ENCODE measurements around the gene PTPRC.
"Not testable (repeated sequence)": the region's sequence is repeated elsewhere in the genome, so short reads cannot be mapped to it uniquely, and the experiment has no call there.

Gene PTPRC, protein sequence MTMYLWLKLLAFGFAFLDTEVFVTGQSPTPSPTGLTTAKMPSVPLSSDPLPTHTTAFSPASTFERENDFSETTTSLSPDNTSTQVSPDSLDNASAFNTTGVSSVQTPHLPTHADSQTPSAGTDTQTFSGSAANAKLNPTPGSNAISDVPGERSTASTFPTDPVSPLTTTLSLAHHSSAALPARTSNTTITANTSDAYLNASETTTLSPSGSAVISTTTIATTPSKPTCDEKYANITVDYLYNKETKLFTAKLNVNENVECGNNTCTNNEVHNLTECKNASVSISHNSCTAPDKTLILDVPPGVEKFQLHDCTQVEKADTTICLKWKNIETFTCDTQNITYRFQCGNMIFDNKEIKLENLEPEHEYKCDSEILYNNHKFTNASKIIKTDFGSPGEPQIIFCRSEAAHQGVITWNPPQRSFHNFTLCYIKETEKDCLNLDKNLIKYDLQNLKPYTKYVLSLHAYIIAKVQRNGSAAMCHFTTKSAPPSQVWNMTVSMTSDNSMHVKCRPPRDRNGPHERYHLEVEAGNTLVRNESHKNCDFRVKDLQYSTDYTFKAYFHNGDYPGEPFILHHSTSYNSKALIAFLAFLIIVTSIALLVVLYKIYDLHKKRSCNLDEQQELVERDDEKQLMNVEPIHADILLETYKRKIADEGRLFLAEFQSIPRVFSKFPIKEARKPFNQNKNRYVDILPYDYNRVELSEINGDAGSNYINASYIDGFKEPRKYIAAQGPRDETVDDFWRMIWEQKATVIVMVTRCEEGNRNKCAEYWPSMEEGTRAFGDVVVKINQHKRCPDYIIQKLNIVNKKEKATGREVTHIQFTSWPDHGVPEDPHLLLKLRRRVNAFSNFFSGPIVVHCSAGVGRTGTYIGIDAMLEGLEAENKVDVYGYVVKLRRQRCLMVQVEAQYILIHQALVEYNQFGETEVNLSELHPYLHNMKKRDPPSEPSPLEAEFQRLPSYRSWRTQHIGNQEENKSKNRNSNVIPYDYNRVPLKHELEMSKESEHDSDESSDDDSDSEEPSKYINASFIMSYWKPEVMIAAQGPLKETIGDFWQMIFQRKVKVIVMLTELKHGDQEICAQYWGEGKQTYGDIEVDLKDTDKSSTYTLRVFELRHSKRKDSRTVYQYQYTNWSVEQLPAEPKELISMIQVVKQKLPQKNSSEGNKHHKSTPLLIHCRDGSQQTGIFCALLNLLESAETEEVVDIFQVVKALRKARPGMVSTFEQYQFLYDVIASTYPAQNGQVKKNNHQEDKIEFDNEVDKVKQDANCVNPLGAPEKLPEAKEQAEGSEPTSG (N-terminal part only)

DNA sequence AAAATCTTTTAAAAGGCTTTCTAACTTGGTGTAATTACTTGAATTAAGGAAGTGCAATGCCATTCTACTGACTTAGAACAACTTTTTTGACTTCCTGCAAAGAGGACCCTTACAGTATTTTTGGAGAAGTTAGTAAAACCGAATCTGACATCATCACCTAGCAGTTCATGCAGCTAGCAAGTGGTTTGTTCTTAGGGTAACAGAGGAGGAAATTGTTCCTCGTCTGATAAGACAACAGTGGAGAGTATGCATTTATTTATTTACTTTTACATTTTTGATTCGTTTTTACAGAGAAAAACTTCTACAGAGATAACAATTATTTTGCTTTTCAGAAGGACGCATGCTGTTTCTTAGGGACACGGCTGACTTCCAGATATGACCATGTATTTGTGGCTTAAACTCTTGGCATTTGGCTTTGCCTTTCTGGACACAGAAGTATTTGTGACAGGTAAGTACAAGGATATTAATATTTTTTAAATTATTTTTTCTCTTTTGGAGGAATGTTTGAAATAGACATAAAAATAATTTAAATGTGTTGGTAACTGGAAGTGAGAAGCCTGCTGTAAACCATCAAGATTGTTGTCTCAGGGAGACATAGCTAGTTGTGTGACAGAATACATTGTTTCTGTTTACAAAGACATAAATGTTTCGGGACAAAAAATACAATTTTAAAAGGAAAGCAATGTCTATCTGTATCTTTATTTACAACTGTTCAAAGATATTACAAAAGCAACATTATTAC lies at the start of gene PTPRC:
Gene PTPRC (plus strand): TSS at position 147 of the 742 bp plus-strand sequence. CDS start 229 bp downstream, at position 376.
- H3K27ac ChIP-seq (ENCODE audit: low read depth, low read length), result no peak within 1 kb of the TSS

DNA sequence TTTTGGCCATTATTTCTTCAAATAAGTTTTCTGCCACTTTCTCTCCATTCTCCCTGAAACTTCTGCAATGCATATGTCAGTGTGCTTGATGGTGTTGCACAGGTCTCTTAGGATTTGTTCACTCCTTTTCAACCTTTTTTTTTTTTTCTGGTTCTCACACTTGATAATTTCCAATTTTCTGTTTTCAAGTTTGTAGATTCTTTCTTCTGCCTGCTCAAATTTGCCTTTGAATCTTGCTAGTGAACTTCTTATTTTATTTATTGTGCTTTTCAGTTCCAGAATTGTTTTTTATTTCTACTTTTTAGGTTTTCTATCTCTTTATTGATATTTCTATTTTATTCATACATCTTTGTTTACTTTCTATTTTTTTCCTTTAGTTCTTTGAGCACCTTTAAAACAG lies 48.4 kb upstream of the PTPRC start:
- Histone ChIP-seq H3K4me1 (ENCODE audit: control insufficient read depth, insufficient read depth, low read length) (no peaks in the 10 kb centered on the region), H3K27me3 (ENCODE audit: control insufficient read depth, insufficient read depth, low read length) (no peaks in the 10 kb centered on the region), H3K9ac (ENCODE audit: low read length) (no peak overlapping the region), H3K27ac (ENCODE audit: low read depth, low read length) (no peak overlapping the region), H3K36me3 (ENCODE audit: control insufficient read depth, insufficient read depth, low read length) (no peaks in the 10 kb centered on the region), H3K4me3 (ENCODE audit: low read length) (no peak overlapping the region)

More for the DNA sequence above, at the start of gene PTPRC:
- Histone ChIP-seq H3K9ac (ENCODE audit: low read length) (no peak within 1 kb of the TSS), H3K36me3 (ENCODE audit: control insufficient read depth, insufficient read depth, low read length) (no peaks in the 10 kb centered on the region), H3K4me1 (ENCODE audit: control insufficient read depth, insufficient read depth, low read length) (no peaks in the 10 kb centered on the region), H3K4me3 (ENCODE audit: low read length) (peak within 1 kb of the TSS; percentile 38), H3K27me3 (ENCODE audit: control insufficient read depth, insufficient read depth, low read length) (no peaks in the 10 kb centered on the region)

DNA sequence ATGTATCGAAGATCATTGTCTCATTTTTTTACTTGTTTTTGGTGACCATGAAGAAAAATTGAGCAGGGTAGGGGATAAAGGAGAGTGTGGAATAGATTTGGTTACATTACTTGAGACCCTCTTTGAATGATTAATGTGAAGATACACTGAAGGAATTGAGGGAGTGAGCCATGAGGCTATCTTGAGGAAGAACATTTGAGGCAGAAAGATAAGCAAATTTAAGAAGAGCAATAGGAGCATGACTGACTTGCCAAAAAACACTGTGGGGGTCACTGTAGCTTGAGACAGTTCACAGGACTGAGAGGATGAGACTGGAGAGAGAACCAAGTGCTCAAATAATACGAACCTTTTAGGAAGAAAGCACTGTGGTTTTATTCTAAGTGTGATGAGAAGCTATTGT lies 43.1 kb upstream of the PTPRC start:
- Histone ChIP-seq H3K36me3 (ENCODE audit: control insufficient read depth, insufficient read depth, low read length) (no peaks in the 10 kb centered on the region), H3K9ac (ENCODE audit: low read length) (no peak overlapping the region), H3K27me3 (ENCODE audit: control insufficient read depth, insufficient read depth, low read length) (no peaks in the 10 kb centered on the region), H3K4me1 (ENCODE audit: control insufficient read depth, insufficient read depth, low read length) (no peaks in the 10 kb centered on the region), H3K4me3 (ENCODE audit: low read length) (no peak overlapping the region), H3K27ac (ENCODE audit: low read depth, low read length) (no peak overlapping the region)

DNA sequence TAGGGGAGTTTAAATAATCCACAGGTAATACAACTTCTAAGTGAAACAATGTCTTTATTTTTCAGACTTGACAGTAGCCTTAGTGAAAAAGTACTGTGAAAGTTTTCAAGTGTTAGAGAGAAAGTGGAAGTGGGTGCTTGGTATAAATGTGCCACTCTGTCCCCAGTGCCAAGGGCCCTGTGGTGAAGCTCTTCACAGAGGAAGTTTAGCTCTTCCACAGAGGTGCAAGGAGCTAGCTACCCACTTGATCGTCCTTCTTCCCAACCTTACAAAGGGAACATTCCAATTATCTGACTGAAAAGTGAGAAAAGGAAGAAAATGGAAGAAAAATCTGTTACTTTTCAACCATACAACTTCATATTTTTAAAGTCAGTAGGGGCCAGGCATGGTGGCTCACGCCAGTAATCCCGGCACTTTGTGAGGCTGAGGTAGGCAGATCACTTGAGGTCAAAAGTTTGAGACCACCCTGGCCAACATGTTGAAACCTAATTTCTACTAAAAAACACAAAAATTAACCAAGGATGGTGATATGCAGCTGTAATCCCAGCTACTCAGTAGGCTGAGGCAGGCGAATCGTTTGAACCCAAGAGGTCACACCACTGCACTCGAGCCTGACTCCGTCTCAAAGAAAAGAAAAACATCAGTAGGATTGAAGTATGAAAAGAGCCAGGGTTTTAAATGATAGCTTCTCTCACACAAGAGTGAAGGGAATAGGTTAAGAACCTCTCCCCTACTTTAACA lies 41.0 kb upstream of the PTPRC start:
- Histone ChIP-seq H3K4me1 (ENCODE audit: control insufficient read depth, insufficient read depth, low read length) (no peaks in the 10 kb centered on the region), H3K9ac (ENCODE audit: low read length) (no peak overlapping the region), H3K27ac (ENCODE audit: low read depth, low read length) (no peak overlapping the region), H3K4me3 (ENCODE audit: low read length) (no peak overlapping the region), H3K36me3 (ENCODE audit: control insufficient read depth, insufficient read depth, low read length) (no peaks in the 10 kb centered on the region), H3K27me3 (ENCODE audit: control insufficient read depth, insufficient read depth, low read length) (no peaks in the 10 kb centered on the region)

DNA sequence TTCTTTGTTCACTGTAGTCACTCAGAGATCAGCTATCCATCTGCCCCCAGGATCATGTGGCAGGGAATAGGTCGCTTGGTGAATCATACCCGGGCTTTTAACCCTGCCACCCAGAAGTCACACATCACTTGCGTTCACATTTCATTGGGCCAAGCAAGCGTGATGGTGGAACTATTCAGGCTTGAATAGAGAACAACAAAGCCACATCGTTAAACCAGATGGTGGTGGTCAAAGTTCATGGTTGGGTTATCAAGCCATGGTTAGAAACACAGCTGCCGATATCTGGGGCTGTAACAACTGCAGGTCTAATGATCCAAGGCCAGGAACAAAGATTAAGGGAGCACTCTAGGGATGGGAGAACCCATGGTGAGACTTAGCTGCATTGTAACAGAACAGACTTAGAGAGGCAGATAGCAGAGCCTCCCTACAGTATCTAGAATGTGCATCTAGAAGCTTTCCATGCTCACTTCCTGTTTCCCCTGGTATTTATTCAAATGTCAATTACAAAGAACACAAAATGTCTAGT lies 40.0 kb upstream of the PTPRC start:
- H3K27ac ChIP-seq (ENCODE audit: low read depth, low read length), result no peak overlapping the region
- no peak overlapping the region for H3K4me3 ChIP-seq (ENCODE audit: low read length)
- H3K36me3 ChIP-seq (ENCODE audit: control insufficient read depth, insufficient read depth, low read length), result no peaks in the 10 kb centered on the region
- no peak overlapping the region for H3K9ac ChIP-seq (ENCODE audit: low read length)
- no peaks in the 10 kb centered on the region for H3K4me1 ChIP-seq (ENCODE audit: control insufficient read depth, insufficient read depth, low read length)
- no peaks in the 10 kb centered on the region for H3K27me3 ChIP-seq (ENCODE audit: control insufficient read depth, insufficient read depth, low read length)

DNA sequence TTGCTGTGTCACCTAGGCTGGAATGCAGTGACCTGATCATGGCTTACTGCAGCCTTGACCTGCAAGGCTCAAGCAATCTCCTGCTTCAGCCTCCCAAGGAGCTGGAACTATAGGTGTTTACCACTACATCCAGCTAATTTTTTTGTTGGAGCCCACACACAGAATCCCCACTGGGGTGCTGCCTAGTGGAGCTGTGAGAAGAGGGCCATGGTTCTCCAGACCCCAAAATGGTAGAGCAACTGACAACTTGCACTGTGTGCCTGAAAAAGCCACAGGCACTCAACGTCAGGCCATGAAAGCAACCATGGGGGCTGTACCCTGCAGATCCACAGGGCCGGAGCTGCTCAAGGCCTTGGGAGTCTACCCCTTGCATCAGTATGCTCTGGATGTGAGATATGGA lies 39.1 kb upstream of the PTPRC start:
- H3K9ac ChIP-seq (ENCODE audit: low read length), result no peak overlapping the region
- no peak overlapping the region for H3K27ac ChIP-seq (ENCODE audit: low read depth, low read length)
- no peaks in the 10 kb centered on the region for H3K27me3 ChIP-seq (ENCODE audit: control insufficient read depth, insufficient read depth, low read length)
- no peaks in the 10 kb centered on the region for H3K36me3 ChIP-seq (ENCODE audit: control insufficient read depth, insufficient read depth, low read length)
- H3K4me1 ChIP-seq (ENCODE audit: control insufficient read depth, insufficient read depth, low read length), result no peaks in the 10 kb centered on the region
- no peak overlapping the region for H3K4me3 ChIP-seq (ENCODE audit: low read length)

DNA sequence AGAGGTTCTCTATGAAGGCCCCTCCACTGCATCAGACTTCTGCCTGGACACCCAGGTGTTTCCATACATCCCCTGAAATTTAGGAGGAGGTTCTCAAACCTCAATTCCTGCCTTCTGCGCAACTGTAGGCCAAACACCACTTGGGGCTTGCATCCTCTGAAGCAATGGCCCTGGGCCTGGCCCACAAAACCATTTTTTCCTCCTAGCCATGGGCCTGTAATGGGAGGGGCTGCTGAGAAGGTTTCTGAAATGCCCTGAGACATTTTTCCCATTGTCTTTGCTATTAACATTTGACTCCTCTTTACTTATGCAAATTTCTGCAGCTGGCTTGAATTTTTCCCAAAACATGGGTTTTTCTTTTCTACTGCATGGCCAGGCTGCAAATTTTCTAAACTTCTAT lies 37.9 kb upstream of the PTPRC start:
- H3K4me1 ChIP-seq (ENCODE audit: control insufficient read depth, insufficient read depth, low read length), result no peaks in the 10 kb centered on the region
- H3K27me3 ChIP-seq (ENCODE audit: control insufficient read depth, insufficient read depth, low read length), result no peaks in the 10 kb centered on the region
- no peak overlapping the region for H3K4me3 ChIP-seq (ENCODE audit: low read length)
- H3K9ac ChIP-seq (ENCODE audit: low read length), result no peak overlapping the region
- no peaks in the 10 kb centered on the region for H3K36me3 ChIP-seq (ENCODE audit: control insufficient read depth, insufficient read depth, low read length)
- no peak overlapping the region for H3K27ac ChIP-seq (ENCODE audit: low read depth, low read length)

DNA sequence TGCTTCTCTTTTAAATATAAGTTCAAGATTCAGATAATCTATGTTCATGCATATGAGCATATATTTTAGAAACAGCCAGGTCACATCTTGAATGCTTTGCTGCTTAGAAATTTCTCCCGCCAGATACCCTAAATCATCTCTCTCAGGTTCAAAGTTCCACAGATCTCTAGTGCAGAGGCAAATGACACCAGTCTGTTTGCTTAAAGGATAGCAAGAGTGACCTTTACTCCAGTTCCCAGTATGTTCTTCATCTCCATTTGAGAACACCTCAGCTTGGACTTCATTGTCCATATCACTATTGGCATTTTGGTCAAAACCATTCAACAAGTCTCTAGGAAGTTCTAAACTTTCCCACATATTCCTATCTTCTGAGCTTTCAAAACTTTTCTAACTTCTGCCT lies 37.5 kb upstream of the PTPRC start:
- H3K4me1 ChIP-seq (ENCODE audit: control insufficient read depth, insufficient read depth, low read length); H3K27ac ChIP-seq (ENCODE audit: low read depth, low read length); H3K4me3 ChIP-seq (ENCODE audit: low read length); H3K27me3 ChIP-seq (ENCODE audit: control insufficient read depth, insufficient read depth, low read length); H3K9ac ChIP-seq (ENCODE audit: low read length); H3K36me3 ChIP-seq (ENCODE audit: control insufficient read depth, insufficient read depth, low read length): not testable (repeated sequence)

DNA sequence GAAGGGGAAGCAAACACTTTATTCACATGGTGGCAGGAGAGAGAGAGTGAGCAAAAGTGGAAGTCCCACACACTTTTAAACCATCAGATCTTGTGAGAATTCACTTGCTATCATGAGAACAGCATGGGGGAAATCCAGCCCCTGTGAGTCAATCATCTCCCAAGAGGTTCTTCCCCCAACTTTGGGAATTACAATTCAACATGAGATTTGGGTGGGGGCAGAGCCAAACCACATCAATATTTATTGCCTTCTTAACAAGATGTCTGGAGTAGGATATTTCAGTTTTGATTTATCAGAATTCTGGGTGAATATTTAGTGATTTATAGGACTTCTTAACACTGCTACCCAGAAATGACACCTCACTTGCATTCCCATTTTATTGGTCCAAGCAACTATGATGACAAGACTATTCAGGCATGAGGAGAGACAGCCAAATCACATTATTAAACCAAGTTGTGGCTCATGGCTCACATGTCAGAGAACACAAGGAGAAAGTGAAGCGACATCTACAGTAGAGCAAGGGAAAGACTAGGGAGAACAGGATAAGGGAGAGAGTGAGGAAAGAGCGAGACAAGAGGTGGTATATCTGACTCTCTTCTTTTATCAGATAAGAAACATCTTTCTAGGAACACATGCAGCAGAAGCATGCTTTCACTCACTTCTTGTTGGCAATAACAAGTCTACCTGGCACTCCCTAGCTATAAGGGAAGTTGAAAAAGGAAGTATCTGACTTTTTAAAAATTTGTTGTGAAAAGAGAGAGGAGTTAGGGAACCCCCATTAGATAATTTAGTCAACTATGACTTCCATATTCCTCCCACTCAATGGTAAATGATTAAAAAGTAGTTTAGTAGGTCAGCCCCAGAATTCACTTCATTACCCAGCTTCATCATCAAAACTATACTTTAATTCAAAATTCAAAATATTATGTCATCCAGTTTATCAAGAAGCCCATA lies 36.6 kb upstream of the PTPRC start:
- Histone ChIP-seq H3K4me1 (ENCODE audit: control insufficient read depth, insufficient read depth, low read length) (no peaks in the 10 kb centered on the region), H3K27me3 (ENCODE audit: control insufficient read depth, insufficient read depth, low read length) (no peaks in the 10 kb centered on the region), H3K4me3 (ENCODE audit: low read length) (no peak overlapping the region), H3K27ac (ENCODE audit: low read depth, low read length) (no peak overlapping the region), H3K9ac (ENCODE audit: low read length) (no peak overlapping the region), H3K36me3 (ENCODE audit: control insufficient read depth, insufficient read depth, low read length) (no peaks in the 10 kb centered on the region)

DNA sequence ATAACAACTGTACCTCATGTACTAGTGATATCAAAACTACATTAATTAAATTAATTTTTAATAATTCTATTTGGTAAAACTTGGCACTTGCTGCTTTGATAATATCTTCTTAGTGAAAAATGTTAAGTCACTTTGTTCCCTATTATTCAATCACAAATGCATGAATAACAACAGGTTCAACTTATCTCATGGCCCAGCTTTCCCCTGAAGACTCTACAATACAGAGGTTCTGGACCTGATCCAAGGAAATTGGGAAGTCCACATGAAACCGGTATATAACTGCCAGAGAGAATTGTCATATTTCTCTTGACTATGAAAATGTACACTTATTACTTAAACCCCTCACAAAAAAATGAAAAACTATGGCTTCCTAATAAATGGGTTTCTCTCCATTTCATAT lies 33.9 kb upstream of the PTPRC start:
- Histone ChIP-seq H3K9ac (ENCODE audit: low read length) (no peak overlapping the region), H3K36me3 (ENCODE audit: control insufficient read depth, insufficient read depth, low read length) (no peaks in the 10 kb centered on the region), H3K4me1 (ENCODE audit: control insufficient read depth, insufficient read depth, low read length) (no peaks in the 10 kb centered on the region), H3K27ac (ENCODE audit: low read depth, low read length) (no peak overlapping the region), H3K4me3 (ENCODE audit: low read length) (no peak overlapping the region), H3K27me3 (ENCODE audit: control insufficient read depth, insufficient read depth, low read length) (no peaks in the 10 kb centered on the region)

Data from rectal smooth muscle tissue (tissue), 1 donor.